Esophagus muscularis mucosa (tissue), 4 donors: ENCODE measurements around the gene LMBRD1. TPM values are rescaled to one million over a fixed set of nuclear protein-coding genes. Genes with fewer than 3 reads are reported as not detected.

Source experiments
- DNase-seq: peaks from one replicate; pipeline ENCODE4 v3.0.0-alpha.2; 2017; ENCODE audit errors: extremely low spot score
- H3K27ac ChIP-seq, 4 donors: fragments of 200-600 bp; sonication (generic); replicated peaks in 1 of 4; 1 replicate in 3 of 4; 2 replicates in 1 of 4; pipeline ENCODE4 v1.5.1; 2016 to 2019; ENCODE audit warnings: mild to moderate bottlenecking in 1 of 4
- H3K27me3 ChIP-seq, 4 donors: fragments of 200-600 bp; sonication (generic); one replicate each; pipeline versions ENCODE4 v1.5.1 to v1.6.0; 2016 to 2019
- H3K36me3 ChIP-seq, 4 donors: fragments of 200-600 bp; sonication (generic); one replicate each; pipeline ENCODE4 v1.5.1; 2016 to 2019
- H3K4me1 ChIP-seq, 4 donors: fragments of 200-600 bp; sonication (generic); one replicate each; pipeline ENCODE4 v1.5.1; 2016 to 2019
- H3K4me3 ChIP-seq, 4 donors: fragments of 200-600 bp; sonication (generic); 1 replicate in 2 of 4; 2 replicates in 2 of 4; pipeline ENCODE4 v1.5.1; 2016 to 2019; ENCODE audit warnings: mild to moderate bottlenecking in 4 of 4, moderate library complexity in 1 of 4
- H3K9me3 ChIP-seq, 4 donors: fragments of 200-600 bp; sonication (generic); 1 replicate in 3 of 4; 2 replicates in 1 of 4; pipeline ENCODE4 v1.5.1; 2016 to 2019
- CTCF ChIP-seq, 3 experiments: fragments of 200-600 bp in 2 of 3; fragments of 450-650 bp in 1 of 3; sonication (generic) in 2 of 3; IDR thresholded peaks; one replicate each; pipeline ENCODE4 v1.5.1; 2017 to 2019; ENCODE audit warnings: antibody characterized with exemption in 3 of 3, mild to moderate bottlenecking in 2 of 3, moderate library complexity in 1 of 3
- EP300 ChIP-seq: sonication (generic); formaldehyde crosslinking; IDR thresholded peaks from one replicate; pipeline ENCODE4 v1.6.1; 2017; ENCODE audit warnings: antibody characterized with exemption
- POLR2A ChIP-seq: fragments of 450-650 bp; IDR thresholded peaks from one replicate; pipeline ENCODE4 v1.6.1; 2017; ENCODE audit warnings: antibody characterized with exemption, moderate library complexity, mild to moderate bottlenecking, low read depth
- POLR2AphosphoS5 ChIP-seq, 2 donors: sonication (generic); formaldehyde crosslinking; IDR thresholded peaks; one replicate each; pipeline ENCODE4 v1.6.1; 2017; ENCODE audit warnings: antibody characterized with exemption in 2 of 2
- WGBS: methylation state at CpG from one replicate; pipeline ENCODE4 v1.1.5; 2018; 5-methylcytosine and 5-hydroxymethylcytosine counted together
- intact Hi-C: fragments of 100-400 bp; cut with DNase I; formaldehyde crosslinking; loops from one replicate; pipeline ENCODE4 v1.15.1; 2023
- total RNA-seq, 4 donors: library from RNA; depleted of rRNA; stranded (reverse); fragments of >200 nt; gene quantifications; one replicate each; pipeline versions ENCODE4 v1.1.0 to v1.2.1, GENCODE V29; 2016

The LMBRD1 gene
- total RNA-seq, 4 donors from 2014 or later: 36.9 to 52.9 (median 49.5) TPM

- H3K27ac ChIP-seq: no peak overlapping the region
- DNase-seq: no peak
- no peak overlapping the region for H3K4me3 ChIP-seq
- H3K36me3 ChIP-seq: no peaks in the 10 kb centered on the region
- WGBS: 59% methylated on average over 2 of the region's 2 CpGs
- intact Hi-C loops: no loop called here
- no peaks in the 10 kb centered on the region for H3K27me3 ChIP-seq
- no peaks in the 10 kb centered on the region for H3K9me3 ChIP-seq
- TF ChIP-seq EP300: no peak
- TF ChIP-seq CTCF (IDR thresholded peaks at IDR 0.05): no peak
- no peak for TF ChIP-seq POLR2AphosphoS5 (IDR thresholded peaks at IDR 0.05)
- no peak for TF ChIP-seq POLR2A
- H3K4me1 ChIP-seq: no peaks in the 10 kb centered on the region
Observed at GRCh38 chr6:69643688-69644087, 153.1 kb downstream of the LMBRD1 start.

GRCh38 chr6:69632932-69633331, 163.9 kb downstream of the LMBRD1 start:
- WGBS: 100% methylated on average over 2 of the region's 2 CpGs
- no peak for TF ChIP-seq POLR2AphosphoS5 (IDR thresholded peaks at IDR 0.05)
- H3K27ac ChIP-seq: no peak overlapping the region
- no peaks in the 10 kb centered on the region for H3K4me1 ChIP-seq
- no peak overlapping the region for H3K4me3 ChIP-seq
- intact Hi-C loops: no loop called here
- no peaks in the 10 kb centered on the region for H3K27me3 ChIP-seq
- H3K36me3 ChIP-seq: no peaks in the 10 kb centered on the region
- DNase-seq: no peak
- H3K9me3 ChIP-seq: no peaks in the 10 kb centered on the region

- no peaks in the 10 kb centered on the region for H3K4me1 ChIP-seq
- no peak overlapping the region for H3K4me3 ChIP-seq
- DNase-seq: no peak
- TF ChIP-seq POLR2A (no peak), EP300 (no peak), POLR2AphosphoS5 (IDR thresholded peaks at IDR 0.05) (no peak), CTCF (IDR thresholded peaks at IDR 0.05) (no peak)
- H3K27me3 ChIP-seq: no peaks in the 10 kb centered on the region
- intact Hi-C loops: no loop called here
- WGBS: 48% methylated on average over 4 of the region's 4 CpGs
- H3K36me3 ChIP-seq: no peaks in the 10 kb centered on the region
- H3K9me3 ChIP-seq: no peaks in the 10 kb centered on the region
- H3K27ac ChIP-seq: no peak overlapping the region
Observed at GRCh38 chr6:69631552-69632346, 165.1 kb downstream of the LMBRD1 start.

GRCh38 chr6:69630767-69631166, 166.0 kb downstream of the LMBRD1 start:
- intact Hi-C loops: no loop called here
- Histone ChIP-seq H3K27me3 (no peaks in the 10 kb centered on the region), H3K9me3 (no peaks in the 10 kb centered on the region), H3K27ac (no peak overlapping the region), H3K4me3 (no peak overlapping the region), H3K4me1 (no peaks in the 10 kb centered on the region), H3K36me3 (no peaks in the 10 kb centered on the region)
- WGBS: 97% methylated on average over 1 of the region's 1 CpG
- TF ChIP-seq POLR2AphosphoS5 (IDR thresholded peaks at IDR 0.05): no peak
- no peak for TF ChIP-seq CTCF (IDR thresholded peaks at IDR 0.05)
- TF ChIP-seq EP300: no peak
- no peak for TF ChIP-seq POLR2A
- DNase-seq: no peak

- intact Hi-C loops: no loop called here
- WGBS: 75% methylated on average over 1 of the region's 1 CpG
- Histone ChIP-seq H3K4me3 (no peak overlapping the region), H3K36me3 (no peaks in the 10 kb centered on the region), H3K27ac (no peak overlapping the region), H3K9me3 (no peaks in the 10 kb centered on the region), H3K4me1 (no peaks in the 10 kb centered on the region), H3K27me3 (no peaks in the 10 kb centered on the region)
- TF ChIP-seq POLR2A (no peak), CTCF (IDR thresholded peaks at IDR 0.05) (no peak), EP300 (no peak), POLR2AphosphoS5 (IDR thresholded peaks at IDR 0.05) (no peak)
- no peak for DNase-seq
Observed at GRCh38 chr6:69627625-69628024, 169.2 kb downstream of the LMBRD1 start.
